Fibroblast of pulmonary artery (primary cell): Measurements from ENCODE around the gene GALNT2.
A peak's percentile ranks its signal among the peaks of the same experiment; 100 is the strongest.

Experiments
- DNase-seq: peaks from one replicate; pipeline ENCODE4 v3.0.0-alpha.2; 2010; ENCODE audit warnings: low read depth
- H3K4me3 ChIP-seq: replicated peaks from 2 replicates; pipeline ENCODE4 v1.5.1; 2011; ENCODE audit warnings: low read depth, mild to moderate bottlenecking, control low read depth, low read length, moderate library complexity
- TF ChIP-seq, protein P1 (sequence below): IDR thresholded peaks from 2 replicates; pipeline ENCODE4 v1.5.1; 2011; ENCODE audit warnings: mild to moderate bottlenecking, control low read depth, low read length, inconsistent platforms; ENCODE audit errors: missing control alignments

The GALNT2 gene

DNA sequence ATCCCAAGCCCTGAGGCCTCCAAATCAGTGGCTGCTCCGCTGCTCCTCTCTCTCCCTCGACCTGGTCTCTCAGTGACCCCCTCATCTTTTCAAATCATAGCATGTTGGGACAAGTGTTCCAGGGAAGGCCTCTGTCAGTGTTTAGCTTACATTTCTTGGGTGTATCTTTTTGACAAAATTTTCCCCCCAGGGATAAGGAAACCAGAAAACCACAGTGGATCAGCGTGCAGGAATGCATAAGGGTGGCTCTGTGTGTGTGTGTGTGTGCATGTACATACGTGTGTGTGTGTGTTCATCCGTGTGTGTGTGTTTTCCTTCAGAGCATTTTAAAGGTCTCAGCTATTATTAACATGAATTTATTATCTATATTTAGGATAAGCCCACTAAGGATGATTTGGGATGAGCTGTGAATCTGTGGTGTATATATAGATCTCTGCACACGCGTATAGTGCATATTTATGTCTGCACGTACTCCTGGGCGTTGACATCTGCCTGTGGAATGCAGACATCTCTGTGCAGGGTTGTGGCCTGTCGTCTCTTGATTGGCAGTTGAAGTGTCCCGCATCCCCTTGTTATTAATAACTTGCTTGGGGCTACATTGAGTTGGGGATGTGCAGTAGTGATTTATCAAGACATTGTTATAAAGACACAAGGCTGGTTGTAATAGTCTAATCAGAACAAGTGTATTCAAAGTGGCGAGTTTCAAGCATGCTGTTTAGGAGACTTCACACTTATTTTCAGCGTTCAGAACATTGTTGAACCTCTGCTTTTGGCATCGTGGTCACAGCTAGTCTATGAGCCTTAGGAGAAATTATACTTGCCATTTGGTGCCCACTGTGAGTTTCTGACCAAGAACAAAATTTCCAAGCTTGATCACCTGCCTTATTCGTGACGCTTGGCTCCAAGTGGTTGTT is 55.6 kb downstream of the GALNT2 start:
- H3K4me3 ChIP-seq = no peak overlapping the region
- TF ChIP-seq, protein P1, sequence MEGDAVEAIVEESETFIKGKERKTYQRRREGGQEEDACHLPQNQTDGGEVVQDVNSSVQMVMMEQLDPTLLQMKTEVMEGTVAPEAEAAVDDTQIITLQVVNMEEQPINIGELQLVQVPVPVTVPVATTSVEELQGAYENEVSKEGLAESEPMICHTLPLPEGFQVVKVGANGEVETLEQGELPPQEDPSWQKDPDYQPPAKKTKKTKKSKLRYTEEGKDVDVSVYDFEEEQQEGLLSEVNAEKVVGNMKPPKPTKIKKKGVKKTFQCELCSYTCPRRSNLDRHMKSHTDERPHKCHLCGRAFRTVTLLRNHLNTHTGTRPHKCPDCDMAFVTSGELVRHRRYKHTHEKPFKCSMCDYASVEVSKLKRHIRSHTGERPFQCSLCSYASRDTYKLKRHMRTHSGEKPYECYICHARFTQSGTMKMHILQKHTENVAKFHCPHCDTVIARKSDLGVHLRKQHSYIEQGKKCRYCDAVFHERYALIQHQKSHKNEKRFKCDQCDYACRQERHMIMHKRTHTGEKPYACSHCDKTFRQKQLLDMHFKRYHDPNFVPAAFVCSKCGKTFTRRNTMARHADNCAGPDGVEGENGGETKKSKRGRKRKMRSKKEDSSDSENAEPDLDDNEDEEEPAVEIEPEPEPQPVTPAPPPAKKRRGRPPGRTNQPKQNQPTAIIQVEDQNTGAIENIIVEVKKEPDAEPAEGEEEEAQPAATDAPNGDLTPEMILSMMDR = no peak
- DNase-seq = no peak

DNA sequence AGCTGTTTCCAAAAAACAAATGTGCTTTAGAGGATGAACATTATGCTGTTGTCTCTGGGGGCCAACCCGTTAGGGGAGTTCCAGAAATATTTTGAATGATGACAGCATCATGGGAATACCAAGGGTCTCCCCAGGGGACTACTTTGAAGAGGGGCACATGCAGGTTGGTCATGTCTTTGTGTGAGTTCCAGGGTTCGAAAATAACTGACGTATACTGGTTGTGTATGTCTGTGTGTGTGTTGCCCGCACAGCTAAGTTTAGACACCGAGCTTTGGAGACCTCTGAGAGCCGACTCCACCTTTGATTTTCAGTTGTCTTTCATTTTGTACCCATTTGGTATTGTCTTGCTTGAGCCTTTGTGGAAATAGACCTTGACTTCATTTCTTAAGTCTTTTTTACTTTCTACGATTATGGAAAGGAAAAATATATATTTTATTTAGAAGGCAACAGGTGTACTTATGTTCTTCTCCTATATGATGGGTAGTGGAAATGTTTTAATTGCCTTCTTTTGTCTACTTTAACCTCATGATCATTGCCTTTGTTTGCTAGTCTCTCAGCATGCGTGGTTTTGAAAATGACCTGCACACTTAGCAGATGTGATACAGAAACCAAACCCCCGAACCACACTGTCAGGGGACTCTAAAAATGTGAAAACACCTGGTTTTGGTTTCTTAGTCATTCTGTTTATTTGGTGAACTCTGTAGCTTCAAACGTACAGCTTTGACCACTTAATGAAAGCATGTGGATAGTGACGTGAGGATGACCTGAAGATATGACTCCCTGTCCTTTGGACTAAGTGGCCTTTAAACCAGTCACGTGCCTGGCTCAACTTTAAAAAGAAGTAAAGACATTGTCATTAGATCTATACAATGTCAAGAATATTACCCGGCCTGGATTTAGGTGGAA is 56.5 kb downstream of the GALNT2 start:
- DNase-seq = no peak
- TF ChIP-seq, protein P1 = no peak
- H3K4me3 ChIP-seq = no peak overlapping the region

DNA sequence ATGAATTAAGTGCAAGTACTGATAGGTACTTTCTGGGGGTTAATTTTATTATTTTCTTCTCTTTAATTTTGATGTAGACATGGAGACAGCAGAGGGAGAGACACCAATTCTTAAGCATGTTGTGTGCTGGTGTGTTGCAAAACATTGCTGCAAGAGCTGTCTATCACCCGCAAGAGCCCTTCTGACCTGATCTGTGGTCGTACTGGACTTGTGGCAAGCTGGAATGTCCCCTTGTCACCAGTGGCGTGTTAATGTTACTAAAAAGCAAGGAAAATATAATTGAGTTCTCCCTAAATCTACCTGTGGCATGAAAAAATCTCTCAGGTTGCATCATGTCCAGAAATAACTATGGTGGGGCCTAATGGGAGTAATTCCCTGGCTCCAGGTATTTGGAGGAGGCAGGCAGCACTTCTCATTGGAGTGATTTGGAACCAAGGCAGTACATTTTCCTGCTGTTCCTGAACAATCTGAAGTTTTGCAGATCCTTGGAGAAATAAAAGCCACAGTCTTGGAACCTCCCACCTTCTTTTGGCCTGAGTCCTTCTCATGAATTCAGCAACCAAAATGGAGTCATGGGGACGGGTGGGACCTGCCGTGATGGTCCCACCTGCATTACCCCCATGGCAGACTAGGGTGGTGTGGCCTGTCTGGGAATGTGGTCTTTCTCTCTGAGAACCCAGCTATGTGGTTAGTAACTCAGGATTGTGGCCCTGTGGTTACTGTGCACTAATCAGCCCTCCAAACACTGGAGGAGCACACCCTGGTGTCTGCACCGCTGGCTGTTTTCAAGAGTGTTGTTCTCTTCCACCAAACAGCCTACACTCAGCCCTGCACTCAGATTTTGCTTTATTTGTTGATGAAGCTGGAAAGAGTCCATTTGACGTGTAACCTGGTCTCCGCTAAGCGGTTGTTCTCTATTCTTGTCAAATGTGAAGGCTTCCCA is 57.4 kb downstream of the GALNT2 start:
- DNase-seq = no peak
- TF ChIP-seq, protein P1 = no peak
- H3K4me3 ChIP-seq = no peak overlapping the region

DNA sequence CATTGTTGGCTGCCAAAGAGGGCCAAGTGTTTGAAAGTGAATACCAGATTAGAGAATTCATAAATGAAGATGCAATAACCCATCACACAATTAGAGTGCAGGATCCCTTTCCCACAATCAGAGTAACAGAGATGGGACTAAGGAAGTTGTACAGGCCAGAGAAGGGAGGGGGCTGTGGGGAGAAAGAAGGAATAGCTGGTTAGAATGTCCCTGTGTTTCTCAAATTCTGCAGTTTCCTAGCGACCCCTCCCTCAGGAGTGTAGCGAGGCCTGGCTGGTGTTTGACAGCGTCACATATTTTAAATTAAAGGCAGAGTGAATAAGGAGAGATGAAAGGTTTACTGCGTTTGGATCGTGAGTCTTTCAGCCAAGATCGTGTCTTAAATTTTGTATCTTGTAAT is 58.1 kb downstream of the GALNT2 start:
- H3K4me3 ChIP-seq = no peak overlapping the region
- TF ChIP-seq, protein P1 = no peak
- DNase-seq = no peak

DNA sequence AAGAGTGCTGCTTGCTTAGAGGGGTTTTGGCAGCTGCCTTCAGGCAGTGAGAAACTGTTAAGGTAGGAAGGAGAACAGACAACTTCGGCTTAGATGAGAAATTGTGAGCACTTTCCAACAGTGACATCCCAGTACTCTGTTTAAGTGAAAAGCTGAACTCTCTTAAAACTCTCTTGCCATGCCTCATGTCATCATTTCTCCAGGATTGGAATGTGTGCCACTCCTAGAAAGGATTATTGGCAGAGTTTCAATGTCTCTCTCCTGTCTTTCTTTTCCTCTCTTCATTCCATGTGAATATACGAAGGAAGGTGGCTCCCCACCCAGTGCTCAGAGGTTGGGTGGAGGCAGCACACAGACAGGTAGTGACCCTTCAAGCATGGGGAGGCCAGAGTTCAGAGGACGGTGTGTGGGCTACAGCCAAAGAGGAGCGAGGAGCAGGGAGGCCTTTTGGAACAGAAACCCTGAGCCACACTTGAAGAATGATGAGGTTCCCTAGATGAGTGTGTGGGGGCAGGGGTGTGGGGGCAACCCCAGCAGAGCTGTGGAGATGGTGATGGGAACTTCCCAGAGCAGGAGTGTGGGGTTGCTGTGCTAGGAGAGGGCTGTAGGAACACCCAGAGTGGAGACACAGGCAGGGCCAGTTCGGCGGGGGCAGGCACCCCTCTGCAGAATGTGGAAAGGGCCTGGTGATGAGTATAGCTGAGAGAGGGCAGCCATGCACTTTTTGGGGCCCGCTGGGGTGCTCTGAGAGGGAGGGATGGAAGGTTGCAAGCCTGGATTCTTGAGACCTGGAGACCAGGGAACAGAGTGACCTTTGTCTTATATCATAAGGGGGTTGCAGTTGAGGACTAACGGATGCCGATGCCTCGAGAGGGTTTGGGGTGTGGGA is 58.8 kb downstream of the GALNT2 start:
- no peak overlapping the region for H3K4me3 ChIP-seq
- TF ChIP-seq, protein P1 = no peak

More for the DNA sequence above, 58.8 kb downstream of the GALNT2 start:
- DNase-seq = peak; percentile 49
